BE2C (cell line): ENCODE data around the gene SEMA3D.
A peak's percentile ranks its signal among the peaks of the same experiment; 100 is the strongest.

Experiments
- DNase-seq: peaks from one replicate; pipeline ENCODE4 v3.0.0-alpha.2; 2020
- H3K27me3 ChIP-seq: fragments of 250-450 bp; sonication (Bioruptor Pico); 2 replicates; pipeline ENCODE4 v1.5.1; 2020; ENCODE audit warnings: mild to moderate bottlenecking
- H3K36me3 ChIP-seq: fragments of 250-450 bp; sonication (Bioruptor Pico); 2 replicates; pipeline ENCODE4 v1.5.1; 2020; ENCODE audit warnings: mild to moderate bottlenecking
- H3K4me1 ChIP-seq: fragments of 250-450 bp; sonication (Bioruptor Pico); 2 replicates; pipeline ENCODE4 v1.5.1; 2020
- H3K4me3 ChIP-seq: 2 replicates; pipeline ENCODE4 v1.5.1; 2011; ENCODE audit warnings: low read depth, low read length
- H3K9me3 ChIP-seq: fragments of 250-450 bp; sonication (Bioruptor Pico); 2 replicates; pipeline ENCODE4 v1.5.1; 2020
- TF ChIP-seq, protein P1 (sequence below): IDR thresholded peaks from 2 replicates; pipeline ENCODE4 v1.5.1; 2012; ENCODE audit warnings: mild to moderate bottlenecking, low read depth, low read length

Gene SEMA3D

DNA sequence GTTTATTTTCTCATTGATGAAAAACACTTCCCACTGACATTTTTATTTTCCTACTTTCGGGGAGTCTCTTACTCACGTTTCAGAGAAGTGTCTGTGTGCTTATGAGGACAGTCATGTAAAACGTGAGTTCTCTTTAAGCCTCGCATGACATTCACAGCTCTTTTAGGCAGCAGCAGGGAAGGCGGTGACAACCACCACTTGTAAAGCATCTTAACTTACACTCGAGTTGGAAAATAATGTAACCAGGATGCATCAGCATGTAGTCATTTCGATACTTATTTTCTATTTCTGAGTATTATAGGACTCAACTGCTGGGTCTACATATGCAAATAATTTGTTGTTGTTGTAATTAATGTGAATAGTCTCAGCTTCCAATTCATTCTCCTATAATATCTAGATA, 153.6 kb downstream of the SEMA3D start:
- Histone ChIP-seq H3K36me3 (no peaks in the 10 kb centered on the region), H3K9me3 (no peaks in the 10 kb centered on the region), H3K4me3 (no peak overlapping the region), H3K27me3 (no peaks in the 10 kb centered on the region), H3K4me1 (no peaks in the 10 kb centered on the region)
- TF ChIP-seq, protein P1, sequence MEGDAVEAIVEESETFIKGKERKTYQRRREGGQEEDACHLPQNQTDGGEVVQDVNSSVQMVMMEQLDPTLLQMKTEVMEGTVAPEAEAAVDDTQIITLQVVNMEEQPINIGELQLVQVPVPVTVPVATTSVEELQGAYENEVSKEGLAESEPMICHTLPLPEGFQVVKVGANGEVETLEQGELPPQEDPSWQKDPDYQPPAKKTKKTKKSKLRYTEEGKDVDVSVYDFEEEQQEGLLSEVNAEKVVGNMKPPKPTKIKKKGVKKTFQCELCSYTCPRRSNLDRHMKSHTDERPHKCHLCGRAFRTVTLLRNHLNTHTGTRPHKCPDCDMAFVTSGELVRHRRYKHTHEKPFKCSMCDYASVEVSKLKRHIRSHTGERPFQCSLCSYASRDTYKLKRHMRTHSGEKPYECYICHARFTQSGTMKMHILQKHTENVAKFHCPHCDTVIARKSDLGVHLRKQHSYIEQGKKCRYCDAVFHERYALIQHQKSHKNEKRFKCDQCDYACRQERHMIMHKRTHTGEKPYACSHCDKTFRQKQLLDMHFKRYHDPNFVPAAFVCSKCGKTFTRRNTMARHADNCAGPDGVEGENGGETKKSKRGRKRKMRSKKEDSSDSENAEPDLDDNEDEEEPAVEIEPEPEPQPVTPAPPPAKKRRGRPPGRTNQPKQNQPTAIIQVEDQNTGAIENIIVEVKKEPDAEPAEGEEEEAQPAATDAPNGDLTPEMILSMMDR, result no peak
- no peak for DNase-seq

DNA sequence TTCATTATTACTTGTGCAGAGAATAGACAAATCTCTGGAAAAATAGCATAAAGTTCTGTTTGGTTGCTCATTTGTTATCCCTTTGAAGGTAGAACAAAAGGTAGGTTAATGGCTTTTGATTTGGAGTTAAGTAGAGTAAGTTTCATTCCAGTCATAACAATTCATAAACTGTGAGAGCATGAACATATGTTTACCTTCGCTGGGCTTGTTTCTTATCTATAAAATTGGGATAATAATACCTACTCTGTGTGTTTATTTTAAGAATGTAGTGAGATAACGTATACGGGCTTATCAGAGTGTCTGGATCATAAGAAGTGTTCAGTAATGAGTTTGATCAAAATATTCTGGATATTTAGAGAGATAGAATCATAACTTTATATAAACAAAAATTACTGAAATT, 155.4 kb downstream of the SEMA3D start:
- H3K4me3 ChIP-seq, result no peak overlapping the region
- TF ChIP-seq, protein P1, result no peak
- H3K36me3 ChIP-seq, result no peaks in the 10 kb centered on the region
- no peaks in the 10 kb centered on the region for H3K27me3 ChIP-seq
- DNase-seq, result no peak
- no peaks in the 10 kb centered on the region for H3K9me3 ChIP-seq
- H3K4me1 ChIP-seq, result no peaks in the 10 kb centered on the region

DNA sequence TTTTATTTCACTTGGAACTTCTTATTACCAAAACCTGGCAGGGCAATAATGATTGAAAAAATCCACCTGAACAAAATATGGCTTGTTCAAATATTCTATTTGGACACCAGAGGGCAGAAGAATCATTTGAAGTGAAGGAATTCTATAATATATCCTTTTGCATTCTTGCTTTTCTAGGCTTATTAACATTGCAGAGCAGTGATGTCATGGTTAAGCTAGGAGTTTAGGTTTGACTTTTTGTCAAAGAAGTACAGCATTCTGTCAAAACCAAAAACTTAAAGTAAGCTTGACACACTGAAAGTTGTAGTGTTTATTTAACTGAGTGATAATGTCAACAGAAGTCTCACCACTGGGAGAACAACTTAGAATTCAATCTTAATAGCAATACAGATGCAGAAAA, 156.0 kb downstream of the SEMA3D start:
- no peaks in the 10 kb centered on the region for H3K9me3 ChIP-seq
- TF ChIP-seq, protein P1, result peak; percentile 51
- H3K4me1 ChIP-seq, result no peaks in the 10 kb centered on the region
- H3K36me3 ChIP-seq, result no peaks in the 10 kb centered on the region
- DNase-seq, result no peak
- no peak overlapping the region for H3K4me3 ChIP-seq
- no peaks in the 10 kb centered on the region for H3K27me3 ChIP-seq

DNA sequence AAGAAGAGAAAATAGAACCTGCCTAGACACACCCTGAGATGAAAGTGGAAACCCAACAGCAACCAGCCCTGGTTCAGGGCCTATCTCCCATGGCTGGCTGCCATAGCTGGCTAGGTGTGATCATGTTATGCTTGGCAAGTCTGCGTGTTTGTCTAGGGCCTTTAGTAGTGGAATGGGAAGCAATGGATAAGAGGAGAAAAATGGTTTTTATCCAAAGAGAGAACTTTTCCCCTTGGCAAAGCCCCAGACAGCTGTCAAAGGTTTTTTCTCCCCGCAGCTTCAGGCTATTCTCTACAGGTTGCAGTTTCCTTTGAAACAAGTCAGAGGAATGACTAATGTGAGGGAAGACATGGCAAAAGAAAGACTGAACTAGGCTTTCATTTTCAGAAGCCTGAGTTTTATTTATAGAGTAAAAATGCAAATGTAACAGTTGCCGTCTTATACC, 161.5 kb downstream of the SEMA3D start:
- H3K9me3 ChIP-seq, result no peaks in the 10 kb centered on the region
- peaks cover 6% of the 10 kb centered on the region; the same call in 1 of the 2 replicates for H3K4me1 ChIP-seq
- TF ChIP-seq, protein P1, result no peak
- DNase-seq, result no peak
- H3K27me3 ChIP-seq, result no peaks in the 10 kb centered on the region
- H3K36me3 ChIP-seq, result no peaks in the 10 kb centered on the region
- no peak overlapping the region for H3K4me3 ChIP-seq

DNA sequence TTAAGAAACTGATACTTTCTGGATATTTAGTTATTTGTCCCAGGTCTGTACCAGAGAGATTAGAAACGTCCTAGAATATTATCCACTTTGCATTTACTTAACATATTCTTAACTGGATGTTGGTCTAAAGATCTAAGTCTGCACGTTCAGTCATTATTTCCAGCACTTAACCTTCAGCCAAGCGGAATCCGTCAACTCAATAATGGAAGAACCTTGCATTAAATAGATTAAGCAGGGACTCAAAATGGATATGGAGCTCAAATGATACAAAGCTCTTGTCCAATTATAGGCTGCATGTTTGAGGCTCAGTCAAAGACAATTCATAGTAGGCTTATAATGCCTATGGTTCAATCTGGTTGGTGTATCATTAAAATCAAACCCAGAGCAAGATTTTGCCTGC, 162.9 kb downstream of the SEMA3D start:
- DNase-seq, result no peak
- H3K27me3 ChIP-seq, result no peaks in the 10 kb centered on the region
- peaks cover 6% of the 10 kb centered on the region; the same call in 1 of the 2 replicates for H3K4me1 ChIP-seq
- H3K9me3 ChIP-seq, result no peaks in the 10 kb centered on the region
- no peak overlapping the region for H3K4me3 ChIP-seq
- H3K36me3 ChIP-seq, result no peaks in the 10 kb centered on the region
- TF ChIP-seq, protein P1, result no peak

DNA sequence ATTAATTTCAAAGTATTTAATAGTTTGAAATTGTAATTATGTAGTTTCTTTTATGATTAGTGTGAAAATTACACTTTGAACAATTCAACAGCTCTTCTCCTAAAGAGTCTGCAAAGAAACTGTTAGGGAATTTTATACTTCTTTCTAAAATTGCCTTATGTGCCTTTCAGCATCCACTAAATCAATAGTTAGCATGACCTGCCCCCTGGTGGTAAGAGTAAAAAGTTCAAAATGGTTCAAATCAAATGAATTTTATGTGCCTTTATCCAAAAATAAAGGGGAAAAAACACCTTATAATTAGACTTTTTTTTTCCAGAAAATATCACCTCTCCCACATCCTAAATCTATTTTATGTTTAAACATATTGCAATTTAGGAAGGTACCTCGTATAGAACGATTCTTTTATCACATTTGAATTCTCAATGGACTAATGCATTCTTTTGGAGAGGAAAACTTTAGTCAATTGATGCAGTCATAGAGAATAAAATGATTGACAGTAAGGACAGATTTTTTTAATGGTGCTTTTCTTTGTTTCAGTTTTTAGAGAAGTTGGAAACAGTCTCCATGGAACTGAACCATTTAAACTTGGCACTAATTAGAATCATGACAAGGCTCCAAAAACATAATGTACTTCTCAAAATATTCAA, 163.7 kb downstream of the SEMA3D start:
- Histone ChIP-seq H3K36me3 (no peaks in the 10 kb centered on the region), H3K9me3 (no peaks in the 10 kb centered on the region), H3K27me3 (no peaks in the 10 kb centered on the region), H3K4me3 (no peak overlapping the region), H3K4me1 (peaks cover 10% of the 10 kb centered on the region; the same call in 1 of the 2 replicates)
- DNase-seq, result peak; percentile 49
- TF ChIP-seq, protein P1, result peak; percentile 63
